HepG2 (cell line): ENCODE results near the gene ZNF839. TPM values are rescaled to one million over a fixed set of nuclear protein-coding genes. Genes with fewer than 3 reads are reported as not detected.
A peak's percentile ranks its signal among the peaks of the same experiment; 100 is the strongest.

Source experiments
- CHD2 ChIP-seq: IDR thresholded peaks from 2 replicates; pipeline ENCODE4 v1.6.1; 2011; ENCODE audit warnings: low read depth, low read length, improper control_type of control experiment
- E2F2 ChIP-seq: sonication (generic); formaldehyde crosslinking; IDR thresholded peaks from 2 replicates; pipeline ENCODE4 v1.4.0; 2020; ENCODE audit warnings: missing genetic modification reagents, borderline replicate concordance
- KAT7 ChIP-seq: IDR thresholded peaks from 2 replicates; pipeline ENCODE4 v1.6.1; 2018; ENCODE audit warnings: borderline replicate concordance, missing compliant biosample characterization
- KLF6 ChIP-seq: IDR thresholded peaks from 2 replicates; pipeline ENCODE4 v1.8.0; 2016; ENCODE audit warnings: missing biosample characterization, missing genetic modification reagents
- LCORL ChIP-seq, 2 experiments: fragments of 450-650 bp in 1 of 2; sonication (generic) in 1 of 2; formaldehyde crosslinking in 1 of 2; IDR thresholded peaks; 2 replicates each; pipeline versions ENCODE4 v1.5.0 to v1.6.1; 2017 to 2020; ENCODE audit warnings: antibody characterized with exemption in 1 of 2, missing genetic modification reagents in 1 of 2
- PPARG ChIP-seq: conservative IDR thresholded peaks from 2 replicates; pipeline ENCODE4 v1.6.1; 2016; ENCODE audit warnings: missing biosample characterization, missing genetic modification reagents
- SETDB1 ChIP-seq: sonication (generic); formaldehyde crosslinking; IDR thresholded peaks from 2 replicates; pipeline ENCODE4 v1.5.1; 2020; ENCODE audit warnings: missing genetic modification reagents, mild to moderate bottlenecking, borderline replicate concordance
- STAT5B ChIP-seq: sonication (generic); formaldehyde crosslinking; IDR thresholded peaks from 2 replicates; pipeline ENCODE4 v1.4.0; 2020; ENCODE audit warnings: missing genetic modification reagents
- ZBED4 ChIP-seq: sonication (generic); formaldehyde crosslinking; IDR thresholded peaks from 2 replicates; pipeline ENCODE4 v1.4.0; 2020; ENCODE audit warnings: missing genetic modification reagents, borderline replicate concordance
- ZNF3 ChIP-seq: IDR thresholded peaks from 2 replicates; pipeline ENCODE4 v1.7.0; 2017; ENCODE audit warnings: inconsistent platforms
- ZNF512 ChIP-seq: sonication (generic); formaldehyde crosslinking; IDR thresholded peaks from 2 replicates; pipeline ENCODE4 v1.4.0; 2020; ENCODE audit warnings: mild to moderate bottlenecking, missing genetic modification reagents
- ZNF567 ChIP-seq: sonication (generic); formaldehyde crosslinking; IDR thresholded peaks from 2 replicates; pipeline ENCODE4 v1.8.1; 2023; ENCODE audit warnings: mild to moderate bottlenecking, missing genetic modification reagents, borderline replicate concordance
- ZNF646 ChIP-seq: sonication (generic); formaldehyde crosslinking; IDR thresholded peaks from 2 replicates; pipeline ENCODE4 v1.9.0; 2021; ENCODE audit warnings: mild to moderate bottlenecking, missing genetic modification reagents
- polyA plus RNA-seq, 8 experiments: library from polyadenylated mRNA; depleted of rRNA in 3 of 8; stranded (reverse) in 7 of 8; unstranded in 1 of 8; fragments of >200 nt; fragmentation: Illumina TruSeq in 4 of 8; extraction: Trizol in 4 of 8; gene quantifications; 2 replicates each; pipeline versions ENCODE4 v1.2.1 to v1.2.3, GENCODE V29; 2011 to 2016; ENCODE audit warnings: low read depth in 4 of 8, missing spikeins in 1 of 8, mixed read lengths in 1 of 8; ENCODE audit not compliant: insufficient read depth in 1 of 8
- total RNA-seq, 5 experiments: library from RNA; depleted of rRNA; stranded (reverse); fragments of >200 nt; fragmentation: Illumina TruSeq; extraction: Trizol; gene quantifications; 2 replicates each; pipeline ENCODE4 v1.2.3, GENCODE V29; 2016; ENCODE audit warnings: low read depth in 1 of 5
- TF ChIP-seq, protein P1 (sequence below): sonication (generic); formaldehyde crosslinking; IDR thresholded peaks from 2 replicates; pipeline ENCODE4 v1.5.0; 2020; ENCODE audit warnings: missing genetic modification reagents

ZNF839 gene
- total and polyA plus RNA-seq, 2 of the 13 experiments (the other 11 are each of a cell fraction or from before 2014, with no cell fraction given) = 11.1 to 12.8 TPM

GRCh38 chr14:102318781-102319276 lies 717 bp upstream of the ZNF839 start (continued):
- TF ChIP-seq LCORL (IDR thresholded peaks at IDR 0.05) (no peak), LCORL (CRISPR knock-in tag; IDR thresholded peaks at IDR 0.05) (no peak), ZNF646 (CRISPR knock-in tag) (no peak), PPARG (CRISPR knock-in tag) (no peak), KAT7 (CRISPR knock-in tag) (no peak), STAT5B (CRISPR knock-in tag) (no peak), CHD2 (no peak), SETDB1 (no peak), KLF6 (CRISPR knock-in tag) (0 out of 2 replicates have a peak, but pooled peaks have one; percentile 5), E2F2 (CRISPR knock-in tag) (no peak), ZBED4 (CRISPR knock-in tag) (no peak), ZNF512 (CRISPR knock-in tag) (no peak), ZNF3 (no peak), ZNF567 (CRISPR knock-in tag) (no peak)
- TF ChIP-seq, protein P1, sequence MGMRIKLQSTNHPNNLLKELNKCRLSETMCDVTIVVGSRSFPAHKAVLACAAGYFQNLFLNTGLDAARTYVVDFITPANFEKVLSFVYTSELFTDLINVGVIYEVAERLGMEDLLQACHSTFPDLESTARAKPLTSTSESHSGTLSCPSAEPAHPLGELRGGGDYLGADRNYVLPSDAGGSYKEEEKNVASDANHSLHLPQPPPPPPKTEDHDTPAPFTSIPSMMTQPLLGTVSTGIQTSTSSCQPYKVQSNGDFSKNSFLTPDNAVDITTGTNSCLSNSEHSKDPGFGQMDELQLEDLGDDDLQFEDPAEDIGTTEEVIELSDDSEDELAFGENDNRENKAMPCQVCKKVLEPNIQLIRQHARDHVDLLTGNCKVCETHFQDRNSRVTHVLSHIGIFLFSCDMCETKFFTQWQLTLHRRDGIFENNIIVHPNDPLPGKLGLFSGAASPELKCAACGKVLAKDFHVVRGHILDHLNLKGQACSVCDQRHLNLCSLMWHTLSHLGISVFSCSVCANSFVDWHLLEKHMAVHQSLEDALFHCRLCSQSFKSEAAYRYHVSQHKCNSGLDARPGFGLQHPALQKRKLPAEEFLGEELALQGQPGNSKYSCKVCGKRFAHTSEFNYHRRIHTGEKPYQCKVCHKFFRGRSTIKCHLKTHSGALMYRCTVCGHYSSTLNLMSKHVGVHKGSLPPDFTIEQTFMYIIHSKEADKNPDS = no peak
